HK-2 (cell line): Measurements from ENCODE around the gene APOBEC3B.
"Not testable (repeated sequence)": the region's sequence is repeated elsewhere in the genome, so short reads cannot be mapped to it uniquely, and the experiment has no call there.

Experiments
- DNase-seq: peaks from one replicate; pipeline ENCODE4 v3.0.0-alpha.2; 2018; ENCODE audit not compliant: unreplicated experiment

APOBEC3B gene

GRCh38 chr22:38967451-38968450, 14.4 kb upstream of the APOBEC3B start:
- no peak for DNase-seq

DNA sequence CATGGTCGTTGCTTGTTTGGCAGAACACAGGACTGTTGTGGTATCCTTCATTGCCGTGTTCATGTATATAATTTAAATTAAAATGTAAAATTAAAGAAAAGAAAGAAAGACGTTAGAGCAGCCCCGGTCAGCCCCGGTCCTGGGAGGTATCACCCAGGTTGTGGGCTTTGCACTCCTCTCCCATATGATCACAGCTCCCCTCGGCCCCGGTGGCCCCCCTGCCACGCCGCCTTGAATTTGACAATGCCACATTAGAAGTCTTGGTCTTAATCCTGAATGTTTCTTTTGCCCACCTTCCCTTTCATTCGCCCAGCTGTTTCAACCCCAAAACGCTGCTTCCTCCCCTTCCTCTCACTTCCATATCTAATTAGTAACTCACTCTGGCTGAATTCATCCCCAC, 13.3 kb upstream of the APOBEC3B start:
- DNase-seq: no peak

GRCh38 chr22:38970551-38970950, 11.6 kb upstream of the APOBEC3B start:
- no peak for DNase-seq

DNA sequence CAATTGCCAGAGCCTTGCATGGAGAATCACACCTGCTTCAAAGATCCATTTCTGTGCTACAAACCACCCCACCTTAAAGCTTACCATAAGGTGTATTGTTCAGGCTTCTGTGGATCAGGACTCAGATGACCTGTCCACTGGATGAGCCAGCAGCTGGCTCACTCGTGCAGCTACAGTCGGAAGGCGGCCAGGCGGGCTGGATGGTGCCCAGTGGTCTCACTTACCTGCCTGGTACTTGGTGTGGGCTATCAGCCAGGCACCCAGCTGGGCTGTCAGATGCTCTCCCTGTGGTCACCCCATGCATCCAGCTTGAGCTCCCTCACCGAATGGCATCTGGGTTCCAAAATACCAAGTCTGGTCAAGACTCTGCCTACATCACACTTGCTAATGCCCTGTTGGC, 10.9 kb upstream of the APOBEC3B start:
- no peak for DNase-seq

- no peak for DNase-seq
Measured at GRCh38 chr22:38971791-38972190, 10.4 kb upstream of the APOBEC3B start.

GRCh38 chr22:38972558-38972957, 9.6 kb upstream of the APOBEC3B start:
- DNase-seq: no peak

DNA sequence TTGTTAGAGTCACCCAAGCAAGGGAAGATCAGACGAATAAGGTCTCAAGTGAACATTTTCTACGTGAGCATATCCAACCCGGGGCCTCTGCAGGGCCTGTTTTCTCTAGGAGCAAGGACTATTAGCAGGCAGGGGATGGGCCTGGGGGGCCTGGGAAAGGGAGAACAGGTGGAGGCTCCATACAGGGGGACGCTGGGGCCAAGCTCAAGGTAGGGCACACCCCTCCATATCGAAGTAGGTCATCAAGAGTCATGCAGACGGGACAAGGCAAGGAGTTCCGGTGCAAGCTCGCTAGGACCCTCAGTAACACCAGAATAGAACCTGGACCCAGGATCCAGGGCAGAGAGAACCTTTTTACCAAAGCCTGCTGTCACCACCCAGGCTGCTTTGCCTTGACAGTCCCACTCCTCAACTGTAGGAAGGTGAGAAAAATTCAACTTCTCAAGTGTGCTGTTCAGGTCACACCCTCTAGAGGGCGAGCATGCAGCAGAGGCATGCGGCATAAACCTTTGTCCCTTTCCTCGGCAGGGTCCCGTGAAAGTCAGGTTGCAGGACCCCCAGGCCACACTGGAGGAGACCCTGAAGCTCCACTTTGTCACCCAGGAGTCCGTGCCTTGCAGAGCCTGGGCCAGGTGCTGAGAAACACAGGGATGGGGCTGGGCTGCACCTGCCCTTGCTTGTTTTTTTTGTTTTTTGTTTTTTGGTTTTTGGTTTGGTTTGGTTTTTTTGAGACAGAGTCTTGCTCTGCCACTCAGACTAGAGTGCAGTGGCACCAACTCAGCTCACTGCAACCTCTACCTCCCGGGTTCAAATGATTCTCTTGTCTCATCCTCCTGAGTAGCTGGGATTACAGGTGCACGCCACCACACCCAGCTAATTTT, 8.6 kb upstream of the APOBEC3B start:
- no peak for DNase-seq

DNA sequence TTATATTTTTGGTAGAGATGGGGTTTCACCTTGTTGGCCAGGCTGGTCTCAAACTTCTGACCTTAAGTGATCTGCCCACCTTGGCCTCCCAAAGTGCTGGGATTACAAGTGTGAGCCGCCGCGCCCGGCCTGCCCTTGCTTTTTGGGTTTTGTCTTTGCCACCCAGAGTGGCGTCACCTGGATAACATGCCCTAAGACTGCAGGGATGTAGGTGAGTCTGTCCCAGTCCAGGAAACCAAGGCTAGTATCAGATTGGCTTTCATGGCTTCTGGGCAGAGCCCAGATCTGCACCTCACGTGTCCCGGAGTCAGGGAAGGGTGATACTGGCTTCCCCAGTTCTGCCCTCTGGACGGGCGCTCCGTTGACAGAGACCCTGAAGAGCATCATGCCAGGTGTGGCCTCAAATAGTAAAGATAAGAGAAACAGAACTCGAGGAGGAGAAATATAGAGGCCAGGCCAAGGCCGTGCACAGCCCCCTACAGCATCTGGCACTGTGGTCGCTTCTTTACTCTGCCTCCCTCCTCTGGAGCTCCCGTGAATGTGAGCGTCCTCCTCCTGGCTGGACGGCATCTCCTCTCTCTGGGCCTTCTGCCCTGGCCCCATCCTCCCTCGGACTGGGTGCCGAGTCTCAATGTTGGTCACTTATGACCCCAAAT, 7.8 kb upstream of the APOBEC3B start:
- no peak for DNase-seq

- DNase-seq: no peak
Measured at GRCh38 chr22:38974826-38975175, 7.3 kb upstream of the APOBEC3B start.

GRCh38 chr22:38977289-38977688, 4.9 kb upstream of the APOBEC3B start:
- DNase-seq: not testable (repeated sequence)

GRCh38 chr22:38980587-38980986, 1.6 kb upstream of the APOBEC3B start:
- DNase-seq: not testable (repeated sequence)

DNA sequence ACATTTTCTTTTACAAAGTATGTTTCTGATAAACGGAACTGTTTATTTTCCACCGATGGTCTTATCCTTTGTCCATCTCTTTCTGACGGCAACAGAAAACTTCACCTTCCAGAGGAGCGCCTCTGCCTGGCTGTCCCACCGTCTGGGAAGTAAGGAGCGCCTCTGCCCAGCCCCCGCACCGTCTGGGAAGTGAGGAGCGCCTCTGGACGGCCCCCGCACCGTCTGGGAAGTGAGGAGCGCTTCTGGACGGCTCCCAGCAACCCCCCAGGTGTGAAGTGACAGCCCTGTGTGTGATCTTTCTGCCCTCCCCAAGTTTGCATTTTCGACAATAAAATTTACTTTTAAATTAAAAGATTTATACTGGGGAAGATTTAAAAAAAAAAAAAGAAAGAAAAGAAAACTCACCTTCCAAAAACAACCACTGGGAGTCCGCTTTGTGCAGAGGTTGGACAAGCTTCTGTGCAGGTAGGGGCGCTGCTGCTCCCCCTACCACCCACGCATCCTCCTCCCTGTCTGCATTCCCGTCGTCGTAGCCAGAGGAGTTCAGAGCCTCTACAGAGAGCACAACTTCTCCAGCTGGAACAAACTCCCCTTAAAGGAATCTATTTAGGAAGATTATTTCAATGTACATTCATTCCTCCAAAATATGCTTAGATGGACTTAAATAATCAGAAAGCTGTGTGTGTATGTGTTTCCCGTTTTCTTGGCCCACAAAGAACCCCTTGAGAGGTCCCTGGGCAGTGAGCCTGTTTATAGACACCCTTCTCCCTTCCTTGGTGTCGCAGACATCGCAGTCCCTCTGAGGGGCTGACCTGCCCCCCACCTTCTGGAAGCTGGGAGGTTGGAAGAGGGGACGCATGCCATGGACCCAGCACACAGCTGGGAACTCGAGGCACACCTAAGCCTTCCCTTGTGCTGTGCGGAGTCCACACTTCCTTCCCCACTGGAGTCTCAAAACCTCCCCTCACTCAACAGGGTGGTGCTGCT, 849 bp upstream of the APOBEC3B start:
- DNase-seq: no peak

DNA sequence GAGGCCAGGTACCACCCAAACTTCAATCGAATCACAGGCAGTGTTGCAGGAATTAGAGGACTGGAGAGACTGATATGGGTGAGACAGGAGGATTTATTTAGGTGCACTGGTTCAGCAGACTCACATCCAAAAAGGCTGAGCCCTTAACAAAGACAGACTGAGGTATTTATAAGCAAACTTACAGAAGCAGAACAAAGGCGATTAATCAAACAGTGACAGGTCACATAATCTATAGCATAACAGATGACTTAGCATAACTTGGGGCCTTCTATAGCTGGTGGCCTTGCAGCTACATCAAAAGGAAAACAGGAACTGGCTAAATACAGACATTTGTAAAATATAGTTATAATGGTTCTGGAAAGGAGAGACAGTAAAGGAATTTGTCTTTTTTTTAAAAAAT, 2.1 kb downstream of the APOBEC3B start:
- no peak for DNase-seq

GRCh38 chr22:38984784-38985757, 2.9 kb downstream of the APOBEC3B start:
- DNase-seq: peak; percentile 76

DNA sequence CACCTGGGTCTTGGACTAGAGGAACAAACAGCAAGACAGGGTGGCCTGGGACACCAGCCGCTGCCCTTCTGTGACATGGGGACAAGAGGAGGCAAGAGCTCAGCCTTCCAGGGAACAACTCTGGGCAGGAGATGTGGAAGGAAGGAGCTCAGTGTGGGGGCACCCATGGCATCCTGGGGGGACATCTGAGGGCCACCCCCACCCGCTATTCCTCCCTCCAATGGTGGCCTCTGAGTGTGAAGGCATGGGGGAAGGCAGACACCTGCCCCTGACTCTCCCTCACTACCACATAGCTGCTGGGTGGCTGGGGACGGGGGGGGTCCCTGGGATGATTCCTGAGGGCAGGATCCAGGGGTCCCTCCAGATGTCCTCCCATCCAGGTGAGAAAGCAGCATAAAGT, 4.5 kb downstream of the APOBEC3B start:
- no peak for DNase-seq

DNA sequence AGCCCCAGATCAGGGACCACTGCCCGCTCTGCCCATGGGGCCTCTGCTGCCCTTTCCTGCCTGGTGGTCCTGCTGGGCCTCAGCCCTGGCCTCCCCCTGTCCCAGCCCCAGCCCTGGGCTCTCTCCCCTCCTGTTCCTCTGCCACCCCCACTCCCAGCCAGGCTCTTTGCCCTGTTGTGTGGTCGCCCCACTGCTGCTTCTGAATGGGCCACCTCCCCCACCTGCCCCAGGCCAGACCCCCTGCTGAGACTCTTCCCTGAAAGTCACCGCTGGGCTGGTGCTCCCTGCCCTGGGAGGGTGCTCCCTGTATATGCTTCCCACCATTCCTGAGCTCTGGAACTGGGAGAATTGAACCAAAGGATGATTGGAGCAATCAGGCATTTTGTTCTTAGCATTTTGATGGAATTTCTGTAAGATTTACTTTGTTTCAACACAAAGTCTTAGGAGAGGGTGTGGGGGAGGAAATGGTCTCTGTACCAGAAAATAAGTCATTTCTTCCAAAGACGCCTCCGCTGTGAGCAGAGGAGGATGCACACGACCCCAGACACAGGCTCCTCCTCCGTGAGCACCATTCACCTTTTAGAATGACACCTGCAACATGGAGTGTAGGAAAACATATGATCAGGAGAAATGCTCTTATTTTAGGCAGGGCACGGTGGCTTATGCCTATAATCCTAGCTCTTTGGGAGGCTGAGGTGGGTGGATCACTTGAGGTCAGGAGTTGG, 5.2 kb downstream of the APOBEC3B start:
- no peak for DNase-seq

DNA sequence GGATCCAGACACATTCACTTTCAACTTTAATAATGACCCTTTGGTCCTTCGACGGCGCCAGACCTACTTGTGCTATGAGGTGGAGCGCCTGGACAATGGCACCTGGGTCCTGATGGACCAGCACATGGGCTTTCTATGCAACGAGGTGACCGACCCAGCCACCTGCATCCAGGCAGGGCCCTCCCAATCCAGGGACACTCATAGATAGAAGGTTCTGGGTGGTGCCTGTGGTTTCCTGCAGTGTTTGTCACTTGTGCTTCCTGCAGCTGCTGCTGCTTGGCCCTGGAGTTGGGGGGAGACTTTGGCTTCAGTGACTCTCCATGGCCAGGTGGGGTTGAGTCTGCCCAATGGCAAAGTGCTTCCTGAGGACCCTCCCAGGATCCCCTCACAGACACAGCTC, 7.3 kb downstream of the APOBEC3B start:
- no peak for DNase-seq

DNA sequence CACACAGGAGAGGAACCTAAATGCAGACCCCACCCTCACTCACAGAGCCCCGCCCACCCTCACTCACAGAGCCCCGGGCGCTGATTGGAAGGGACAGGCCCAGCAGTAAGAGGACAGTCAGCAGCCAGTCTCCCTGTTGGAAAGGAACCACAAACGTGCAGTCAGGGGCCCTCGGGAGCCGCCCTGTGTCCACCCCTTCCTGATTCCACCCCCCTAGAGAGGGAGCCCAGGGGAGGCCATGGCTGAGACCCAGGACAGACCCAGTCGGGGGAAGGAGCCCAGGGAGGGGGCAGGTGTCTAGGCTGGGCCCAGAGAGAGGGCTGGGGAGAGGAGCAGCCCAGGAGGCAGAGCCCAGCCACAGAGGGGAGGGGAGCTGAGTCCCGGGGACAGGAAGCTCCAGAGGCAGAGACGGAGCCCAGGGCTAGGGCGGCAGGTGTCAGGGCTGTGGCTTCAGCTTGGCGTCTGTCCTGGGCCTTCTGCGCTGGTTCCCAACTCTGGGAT, 10.8 kb downstream of the APOBEC3B start:
- not testable (repeated sequence) for DNase-seq

DNA sequence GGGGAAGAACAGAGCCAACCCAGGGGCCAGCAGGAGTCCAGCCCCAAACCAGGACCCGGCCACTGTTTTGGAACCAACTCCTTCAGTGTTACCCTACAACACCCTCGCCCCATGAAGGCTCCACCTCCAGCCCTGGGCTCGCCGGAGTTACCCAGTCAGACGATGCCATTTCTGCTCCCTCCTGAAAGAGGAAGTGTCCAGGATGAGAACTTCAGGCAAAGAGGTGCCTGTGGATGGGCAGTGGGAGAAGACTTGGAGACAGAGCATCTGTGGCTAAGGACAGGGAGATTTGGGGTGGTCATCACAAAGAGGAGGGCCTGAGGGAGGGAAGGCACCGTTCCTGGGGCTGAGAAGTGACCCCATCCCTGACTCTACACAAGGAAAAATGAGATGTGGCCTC, 14.0 kb downstream of the APOBEC3B start:
- DNase-seq: no peak
